Sigmoid colon (tissue), 7 donors: ENCODE results near the gene RAPGEF3. TPM values are rescaled to one million over a fixed set of nuclear protein-coding genes. Genes with fewer than 3 reads are reported as not detected.

Experiments
- DNase-seq: peaks from one replicate; pipeline ENCODE4 v3.0.0-alpha.2; 2019
- H3K27ac ChIP-seq, 4 donors: fragments of 200-600 bp; sonication (generic); one replicate each; pipeline ENCODE4 v1.5.1; 2016 to 2019; ENCODE audit warnings: mild to moderate bottlenecking in 1 of 4
- H3K27me3 ChIP-seq, 3 donors: fragments of 200-600 bp; sonication (generic); one replicate each; pipeline ENCODE4 v1.5.1; 2019; ENCODE audit warnings: mild to moderate bottlenecking in 1 of 3
- H3K36me3 ChIP-seq, 4 donors: fragments of 200-600 bp; sonication (generic); one replicate each; pipeline ENCODE4 v1.5.1; 2016 to 2019
- H3K4me1 ChIP-seq, 4 donors: fragments of 200-600 bp; sonication (generic); one replicate each; pipeline ENCODE4 v1.5.1; 2017 to 2019
- H3K4me3 ChIP-seq, 4 donors: fragments of 200-600 bp; sonication (generic); one replicate each; pipeline ENCODE4 v1.5.1; 2017 to 2019; ENCODE audit warnings: mild to moderate bottlenecking in 2 of 4, moderate library complexity in 1 of 4
- H3K9me3 ChIP-seq, 4 donors: fragments of 200-600 bp in 3 of 4; sonication (generic) in 3 of 4; one replicate each; pipeline versions ENCODE4 v1.5.1 to v1.6.1; 2013 to 2019
- EP300 ChIP-seq, 4 donors: sonication (generic); formaldehyde crosslinking; IDR thresholded peaks; one replicate each; pipeline ENCODE4 v1.6.1; 2017; ENCODE audit warnings: antibody characterized with exemption in 4 of 4
- POLR2A ChIP-seq, 2 donors: fragments of 450-650 bp; IDR thresholded peaks; one replicate each; pipeline ENCODE4 v1.6.1; 2016; ENCODE audit warnings: antibody characterized with exemption in 2 of 2, mild to moderate bottlenecking in 2 of 2, moderate library complexity in 2 of 2
- POLR2AphosphoS5 ChIP-seq, 4 donors: sonication (generic); formaldehyde crosslinking; IDR thresholded peaks; one replicate each; pipeline ENCODE4 v1.6.1; 2017; ENCODE audit warnings: antibody characterized with exemption in 4 of 4
- WGBS, 2 donors: extraction: QIAGEN DNeasy Blood & Tissue Kit; methylation state at CpG; one replicate each; pipeline ENCODE4 v1.1.7; 2013; 5-methylcytosine and 5-hydroxymethylcytosine counted together
- intact Hi-C: fragments of 100-400 bp; cut with DNase I; formaldehyde crosslinking; loops from one replicate; pipeline ENCODE4 v1.15.1; 2023
- polyA plus RNA-seq, 3 donors: library from polyadenylated mRNA; stranded (reverse); fragments of 200-250 nt; gene quantifications; one replicate each; pipeline ENCODE4 v1.2.3, GENCODE V29; 2013
- total RNA-seq, 4 donors: library from RNA; depleted of rRNA; stranded (reverse); fragments of >200 nt; gene quantifications; one replicate each; pipeline ENCODE4 v1.1.0, GENCODE V29; 2016
- TF ChIP-seq, protein P1 (sequence below), 4 experiments: fragments of 450-650 bp in 3 of 4; fragments of 200-600 bp in 1 of 4; IDR thresholded peaks; one replicate each; pipeline ENCODE4 v1.5.1; 2016 to 2019; ENCODE audit warnings: antibody characterized with exemption in 4 of 4, mild to moderate bottlenecking in 3 of 4, moderate library complexity in 2 of 4
- donor health status: healthy with polysubstance abuse.
- donor health status: Bipolar disorder and iron deficiency.
- donor health status: healthy.

Gene RAPGEF3
- total and polyA plus RNA-seq, 7 donors: 3.9 to 36.8 (median 14.6) TPM

- Histone ChIP-seq H3K36me3 (no peaks in the 10 kb centered on the region), H3K4me3 (no peak overlapping the region), H3K27me3 (no peaks in the 10 kb centered on the region), H3K4me1 (peaks cover 0 to 11% (median 5%) of the 10 kb centered on the region in 4 donors), H3K27ac (no peak overlapping the region), H3K9me3 (no peaks in the 10 kb centered on the region)
- WGBS, 2 donors: 82 to 86% methylated on average over 8 of the region's 8 CpGs
- intact Hi-C loops: loop anchor here (2.0 kb wide), 1 partner anchor 94 kb away; no protein-coding TSS in a partner anchor
- no peak for DNase-seq
- TF ChIP-seq POLR2AphosphoS5 (IDR thresholded peaks at IDR 0.05): no peak
- TF ChIP-seq, protein P1, sequence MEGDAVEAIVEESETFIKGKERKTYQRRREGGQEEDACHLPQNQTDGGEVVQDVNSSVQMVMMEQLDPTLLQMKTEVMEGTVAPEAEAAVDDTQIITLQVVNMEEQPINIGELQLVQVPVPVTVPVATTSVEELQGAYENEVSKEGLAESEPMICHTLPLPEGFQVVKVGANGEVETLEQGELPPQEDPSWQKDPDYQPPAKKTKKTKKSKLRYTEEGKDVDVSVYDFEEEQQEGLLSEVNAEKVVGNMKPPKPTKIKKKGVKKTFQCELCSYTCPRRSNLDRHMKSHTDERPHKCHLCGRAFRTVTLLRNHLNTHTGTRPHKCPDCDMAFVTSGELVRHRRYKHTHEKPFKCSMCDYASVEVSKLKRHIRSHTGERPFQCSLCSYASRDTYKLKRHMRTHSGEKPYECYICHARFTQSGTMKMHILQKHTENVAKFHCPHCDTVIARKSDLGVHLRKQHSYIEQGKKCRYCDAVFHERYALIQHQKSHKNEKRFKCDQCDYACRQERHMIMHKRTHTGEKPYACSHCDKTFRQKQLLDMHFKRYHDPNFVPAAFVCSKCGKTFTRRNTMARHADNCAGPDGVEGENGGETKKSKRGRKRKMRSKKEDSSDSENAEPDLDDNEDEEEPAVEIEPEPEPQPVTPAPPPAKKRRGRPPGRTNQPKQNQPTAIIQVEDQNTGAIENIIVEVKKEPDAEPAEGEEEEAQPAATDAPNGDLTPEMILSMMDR (IDR thresholded peaks at IDR 0.05): no peak
- no peak for TF ChIP-seq POLR2A (IDR thresholded peaks at IDR 0.05)
- no peak for TF ChIP-seq EP300 (IDR thresholded peaks at IDR 0.05)
These were observed 13.8 kb downstream of the RAPGEF3 start for GRCh38 chr12:47744778-47745436.

DNA sequence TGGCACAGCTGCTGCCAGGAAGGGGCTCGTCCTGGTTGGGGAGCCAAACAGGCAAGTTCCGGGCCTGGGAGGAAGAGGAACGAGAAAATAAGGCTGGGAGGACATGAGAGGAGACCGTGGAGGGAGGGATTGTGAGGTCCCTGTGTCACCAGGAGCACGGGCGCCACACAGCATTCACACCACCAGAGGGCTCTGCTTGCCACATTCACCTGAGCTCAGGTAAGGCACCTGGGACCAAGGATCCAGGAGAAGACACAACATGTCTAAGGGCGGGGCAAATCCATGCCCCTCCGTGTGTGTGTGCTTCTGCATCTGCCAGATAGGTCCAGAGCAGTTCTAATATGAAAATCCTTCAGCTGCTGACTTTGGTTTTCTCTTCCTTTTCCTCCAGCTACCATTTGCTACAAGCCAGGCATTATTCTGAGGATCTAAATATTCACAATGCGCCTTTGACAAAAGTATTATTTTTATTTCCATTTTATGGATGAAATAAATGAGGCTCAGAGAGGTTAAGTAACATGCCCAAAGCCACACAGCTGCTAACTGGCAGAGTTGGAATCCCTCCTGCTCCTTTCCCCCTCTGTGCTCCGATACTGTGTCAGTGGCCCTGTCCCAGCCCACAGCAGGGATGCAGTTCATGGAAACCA lies 14.6 kb downstream of the RAPGEF3 start:
- WGBS, 2 donors: 28 to 42% methylated on average over 10 of the region's 10 CpGs
- DNase-seq: no peak
- H3K9me3 ChIP-seq: no peaks in the 10 kb centered on the region
- intact Hi-C loops: loop anchor here (2.0 kb wide), 1 partner anchor 95 kb away; no protein-coding TSS in a partner anchor
- H3K27me3 ChIP-seq: no peaks in the 10 kb centered on the region
- H3K36me3 ChIP-seq: no peaks in the 10 kb centered on the region
- TF ChIP-seq POLR2AphosphoS5 (IDR thresholded peaks at IDR 0.05) (no peak), EP300 (IDR thresholded peaks at IDR 0.05) (no peak), POLR2A (IDR thresholded peaks at IDR 0.05) (no peak)
- TF ChIP-seq, protein P1 (IDR thresholded peaks at IDR 0.05): peak in 2 of 4 experiments; percentile 4 to 53
- peaks cover 0 to 11% (median 5%) of the 10 kb centered on the region in 4 donors for H3K4me1 ChIP-seq
- H3K4me3 ChIP-seq: no peak overlapping the region
- H3K27ac ChIP-seq: no peak overlapping the region

GRCh38 chr12:47743311-47743860 lies 15.3 kb downstream of the RAPGEF3 start:
- 77 to 85% methylated on average over 9 of the region's 9 CpGs for WGBS, 2 donors
- intact Hi-C loops: no loop called here
- peaks cover 0 to 13% (median 5%) of the 10 kb centered on the region in 4 donors for H3K4me1 ChIP-seq

DNA sequence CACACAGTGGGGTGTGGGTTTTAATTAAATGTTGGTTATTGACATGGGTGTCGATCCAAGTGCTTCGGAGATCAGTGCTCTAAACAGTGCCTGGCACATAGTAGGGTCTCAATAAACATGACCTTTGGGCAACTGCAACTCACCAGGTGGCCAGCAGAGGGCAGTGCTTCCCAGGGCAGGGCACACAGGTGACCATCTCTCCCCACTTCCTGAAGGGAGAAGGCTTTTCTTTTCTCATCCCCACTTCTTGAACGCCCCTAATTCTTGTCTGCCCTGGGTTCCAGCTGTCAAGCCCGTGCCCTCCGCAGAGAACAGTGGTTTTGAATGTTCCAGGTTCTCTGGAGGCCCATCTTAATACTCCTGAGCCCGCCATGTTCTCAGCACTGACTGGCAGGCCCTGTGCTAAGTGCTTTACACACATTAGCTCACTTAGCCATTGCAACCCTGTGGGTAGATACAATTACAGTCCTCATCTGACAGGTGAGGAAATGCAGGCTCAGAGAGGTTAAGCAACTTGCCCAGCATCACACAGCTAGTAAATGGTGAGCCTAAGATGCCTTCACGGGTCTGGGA lies 16.3 kb downstream of the RAPGEF3 start:
- TF ChIP-seq, protein P1 (IDR thresholded peaks at IDR 0.05): peak; percentile 91 to 98 (median 96)
- TF ChIP-seq POLR2AphosphoS5 (IDR thresholded peaks at IDR 0.05): no peak
- no peaks in the 10 kb centered on the region for H3K9me3 ChIP-seq
- no peak for DNase-seq
- WGBS, 2 donors: 43 to 70% methylated on average over 7 of the region's 7 CpGs
- H3K27ac ChIP-seq: no peak overlapping the region
- intact Hi-C loops: loop anchor here (1.0 kb wide), 1 partner anchor 37 kb away; no protein-coding TSS in a partner anchor
- H3K4me1 ChIP-seq: peaks cover 0 to 23% (median 15%) of the 10 kb centered on the region in 4 donors
- no peaks in the 10 kb centered on the region for H3K36me3 ChIP-seq
- no peaks in the 10 kb centered on the region for H3K27me3 ChIP-seq
- no peak overlapping the region for H3K4me3 ChIP-seq

More at GRCh38 chr12:47743311-47743860, 15.3 kb downstream of the RAPGEF3 start:
- no peak overlapping the region for H3K4me3 ChIP-seq
- no peaks in the 10 kb centered on the region for H3K36me3 ChIP-seq
- TF ChIP-seq POLR2AphosphoS5 (IDR thresholded peaks at IDR 0.05) (no peak), EP300 (IDR thresholded peaks at IDR 0.05) (no peak), POLR2A (IDR thresholded peaks at IDR 0.05) (no peak)
- TF ChIP-seq, protein P1 (IDR thresholded peaks at IDR 0.05): no peak
- no peak for DNase-seq
- H3K27ac ChIP-seq: no peak overlapping the region
- H3K9me3 ChIP-seq: no peaks in the 10 kb centered on the region
- H3K27me3 ChIP-seq: no peaks in the 10 kb centered on the region
